ENCODE measurements around the gene ATP8B1. TPM values are rescaled to one million over a fixed set of nuclear protein-coding genes. Genes with fewer than 3 reads are reported as not detected.
"Not testable (repeated sequence)": the region's sequence is repeated elsewhere in the genome, so short reads cannot be mapped to it uniquely, and the experiment has no call there.

The ATP8B1 gene
- total RNA-seq, 2 donors from 2014 or later, result 6.0 to 13.0 TPM

- TF ChIP-seq CTCF (IDR thresholded peaks at IDR 0.05), result no peak
- peaks cover 20% of the 10 kb centered on the region for H3K36me3 ChIP-seq
- H3K4me3 ChIP-seq, result no peak overlapping the region
- DNase-seq (ENCODE audit: low spot score), result no peak
- H3K27me3 ChIP-seq, result no peaks in the 10 kb centered on the region
- H3K4me1 ChIP-seq, result peaks cover 0 to 3% of the 10 kb centered on the region in 2 donors
- peaks cover 6 to 11% of the 10 kb centered on the region in 2 donors for H3K9me3 ChIP-seq
- H3K27ac ChIP-seq, result no peak overlapping the region
Observed at GRCh38 chr18:57651914-57652313, 151.2 kb downstream of the ATP8B1 start.

GRCh38 chr18:57649556-57650500 is 153.3 kb downstream of the ATP8B1 start:
- H3K27me3 ChIP-seq, result no peaks in the 10 kb centered on the region
- no peaks in the 10 kb centered on the region for H3K9me3 ChIP-seq
- peaks cover 6% of the 10 kb centered on the region for H3K36me3 ChIP-seq
- H3K4me1 ChIP-seq, result peaks cover 0 to 3% of the 10 kb centered on the region in 2 donors
- peak overlapping the region in 1 of 2 donors; percentile 26 for H3K27ac ChIP-seq
- H3K4me3 ChIP-seq, result no peak overlapping the region
- no peak for DNase-seq (ENCODE audit: low spot score)
- no peak for TF ChIP-seq CTCF (IDR thresholded peaks at IDR 0.05)

- Histone ChIP-seq H3K9me3 (no peaks in the 10 kb centered on the region), H3K4me1 (peaks cover 0 to 3% of the 10 kb centered on the region in 2 donors), H3K36me3 (peaks cover 6% of the 10 kb centered on the region), H3K27ac (no peak overlapping the region), H3K27me3 (no peaks in the 10 kb centered on the region), H3K4me3 (no peak overlapping the region)
- DNase-seq (ENCODE audit: low spot score), result no peak
- TF ChIP-seq CTCF (IDR thresholded peaks at IDR 0.05), result no peak
Observed at GRCh38 chr18:57648414-57648813, 154.7 kb downstream of the ATP8B1 start.

GRCh38 chr18:57644540-57644939 is 158.6 kb downstream of the ATP8B1 start:
- no peak for DNase-seq (ENCODE audit: low spot score)
- peaks cover 6% of the 10 kb centered on the region for H3K36me3 ChIP-seq
- no peaks in the 10 kb centered on the region for H3K9me3 ChIP-seq
- no peak overlapping the region for H3K4me3 ChIP-seq
- no peaks in the 10 kb centered on the region for H3K27me3 ChIP-seq
- TF ChIP-seq CTCF (IDR thresholded peaks at IDR 0.05), result peak in 1 of 2 donors; percentile 26
- H3K4me1 ChIP-seq, result peaks cover 0 to 3% of the 10 kb centered on the region in 2 donors
- no peak overlapping the region for H3K27ac ChIP-seq

GRCh38 chr18:57643726-57644125 is 159.4 kb downstream of the ATP8B1 start:
- H3K4me1 ChIP-seq; H3K27ac ChIP-seq; H3K27me3 ChIP-seq; H3K36me3 ChIP-seq; DNase-seq (ENCODE audit: low spot score); H3K9me3 ChIP-seq; H3K4me3 ChIP-seq: not testable (repeated sequence)

GRCh38 chr18:57642462-57642861 is 160.7 kb downstream of the ATP8B1 start:
- H3K4me3 ChIP-seq; DNase-seq (ENCODE audit: low spot score); H3K36me3 ChIP-seq: not testable (repeated sequence)

More at GRCh38 chr18:57642462-57642861, 160.7 kb downstream of the ATP8B1 start:
- not testable (repeated sequence) for H3K9me3 ChIP-seq, H3K4me1 ChIP-seq, H3K27me3 ChIP-seq, H3K27ac ChIP-seq
